ENCODE data around the gene SFXN5.

GRCh38 chr2:73021371-73022010, 50.0 kb downstream of the SFXN5 start:
- no peak for TF ChIP-seq YY1 (IDR thresholded peaks at IDR 0.05; ENCODE audit: low read depth)
- TF ChIP-seq CEBPB (IDR thresholded peaks at IDR 0.05), result no peak
- TF ChIP-seq, protein P1, sequence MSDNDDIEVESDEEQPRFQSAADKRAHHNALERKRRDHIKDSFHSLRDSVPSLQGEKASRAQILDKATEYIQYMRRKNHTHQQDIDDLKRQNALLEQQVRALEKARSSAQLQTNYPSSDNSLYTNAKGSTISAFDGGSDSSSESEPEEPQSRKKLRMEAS (IDR thresholded peaks at IDR 0.05), result no peak
- TF ChIP-seq RAD21 (IDR thresholded peaks at IDR 0.05; ENCODE audit: low read depth), result no peak
- TF ChIP-seq FOXM1 (IDR thresholded peaks at IDR 0.05; ENCODE audit: borderline replicate concordance, low read depth), result no peak
- no peak for TF ChIP-seq EP300 (IDR thresholded peaks at IDR 0.05; ENCODE audit: borderline replicate concordance)
- TF ChIP-seq NFIC (IDR thresholded peaks at IDR 0.05), result no peak
- TF ChIP-seq CREB1 (IDR thresholded peaks at IDR 0.05; ENCODE audit: low read depth), result no peak
- TF ChIP-seq, protein P2, sequence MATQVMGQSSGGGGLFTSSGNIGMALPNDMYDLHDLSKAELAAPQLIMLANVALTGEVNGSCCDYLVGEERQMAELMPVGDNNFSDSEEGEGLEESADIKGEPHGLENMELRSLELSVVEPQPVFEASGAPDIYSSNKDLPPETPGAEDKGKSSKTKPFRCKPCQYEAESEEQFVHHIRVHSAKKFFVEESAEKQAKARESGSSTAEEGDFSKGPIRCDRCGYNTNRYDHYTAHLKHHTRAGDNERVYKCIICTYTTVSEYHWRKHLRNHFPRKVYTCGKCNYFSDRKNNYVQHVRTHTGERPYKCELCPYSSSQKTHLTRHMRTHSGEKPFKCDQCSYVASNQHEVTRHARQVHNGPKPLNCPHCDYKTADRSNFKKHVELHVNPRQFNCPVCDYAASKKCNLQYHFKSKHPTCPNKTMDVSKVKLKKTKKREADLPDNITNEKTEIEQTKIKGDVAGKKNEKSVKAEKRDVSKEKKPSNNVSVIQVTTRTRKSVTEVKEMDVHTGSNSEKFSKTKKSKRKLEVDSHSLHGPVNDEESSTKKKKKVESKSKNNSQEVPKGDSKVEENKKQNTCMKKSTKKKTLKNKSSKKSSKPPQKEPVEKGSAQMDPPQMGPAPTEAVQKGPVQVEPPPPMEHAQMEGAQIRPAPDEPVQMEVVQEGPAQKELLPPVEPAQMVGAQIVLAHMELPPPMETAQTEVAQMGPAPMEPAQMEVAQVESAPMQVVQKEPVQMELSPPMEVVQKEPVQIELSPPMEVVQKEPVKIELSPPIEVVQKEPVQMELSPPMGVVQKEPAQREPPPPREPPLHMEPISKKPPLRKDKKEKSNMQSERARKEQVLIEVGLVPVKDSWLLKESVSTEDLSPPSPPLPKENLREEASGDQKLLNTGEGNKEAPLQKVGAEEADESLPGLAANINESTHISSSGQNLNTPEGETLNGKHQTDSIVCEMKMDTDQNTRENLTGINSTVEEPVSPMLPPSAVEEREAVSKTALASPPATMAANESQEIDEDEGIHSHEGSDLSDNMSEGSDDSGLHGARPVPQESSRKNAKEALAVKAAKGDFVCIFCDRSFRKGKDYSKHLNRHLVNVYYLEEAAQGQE (IDR thresholded peaks at IDR 0.05; ENCODE audit: low read depth), result no peak
- no peak for TF ChIP-seq EGR1 (IDR thresholded peaks at IDR 0.05)
- TF ChIP-seq ZBTB7A (IDR thresholded peaks at IDR 0.05; ENCODE audit: low read depth), result no peak
- no peak for TF ChIP-seq TEAD4 (IDR thresholded peaks at IDR 0.05)
- TF ChIP-seq TAF1 (IDR thresholded peaks at IDR 0.05; ENCODE audit: low read depth), result no peak
